ENCODE measurements around the gene PMP22.
"Not testable (repeated sequence)": the region's sequence is repeated elsewhere in the genome, so short reads cannot be mapped to it uniquely, and the experiment has no call there.

Gene PMP22

DNA sequence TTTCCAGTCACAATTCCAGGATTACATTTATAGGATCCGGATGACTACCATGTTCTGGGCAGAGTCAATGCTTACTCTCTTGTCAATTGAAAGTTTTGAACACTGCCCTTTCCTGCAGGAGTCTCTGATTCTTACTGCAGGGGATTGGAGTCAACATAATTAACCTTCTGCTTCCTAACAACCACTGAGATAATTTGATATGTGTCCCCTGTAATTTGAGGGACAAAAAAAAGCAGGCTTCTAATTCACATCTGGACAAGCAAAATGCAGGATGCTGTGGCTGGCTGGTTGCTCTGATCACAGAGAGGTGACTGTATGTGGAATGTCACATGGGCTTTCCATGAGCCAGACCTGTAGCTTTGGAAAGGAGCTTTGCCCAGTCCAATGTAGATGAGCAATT lies 54.9 kb downstream of the PMP22 start:
- DNase-seq (ENCODE audit: low read depth) = no peak

DNA sequence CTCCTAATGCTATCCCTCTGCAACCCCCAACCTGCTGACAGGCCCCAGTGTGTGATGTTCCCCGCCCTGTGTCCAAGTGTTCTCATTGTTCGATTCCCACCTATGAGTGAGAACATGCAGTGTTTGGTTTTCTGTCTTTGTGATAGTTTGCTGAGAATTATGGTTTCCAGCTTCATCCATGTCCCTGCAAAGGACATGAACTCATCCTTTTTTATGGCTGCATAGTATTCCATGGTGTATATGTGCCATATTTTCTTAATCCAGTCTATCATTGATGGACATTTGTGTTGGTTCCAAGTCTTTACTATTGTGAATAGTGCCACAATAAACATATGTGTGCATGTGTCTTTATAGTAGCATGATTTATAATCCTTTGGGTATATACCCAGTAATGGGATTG lies 62.1 kb downstream of the PMP22 start:
- DNase-seq (ENCODE audit: low read depth) = not testable (repeated sequence)

DNA sequence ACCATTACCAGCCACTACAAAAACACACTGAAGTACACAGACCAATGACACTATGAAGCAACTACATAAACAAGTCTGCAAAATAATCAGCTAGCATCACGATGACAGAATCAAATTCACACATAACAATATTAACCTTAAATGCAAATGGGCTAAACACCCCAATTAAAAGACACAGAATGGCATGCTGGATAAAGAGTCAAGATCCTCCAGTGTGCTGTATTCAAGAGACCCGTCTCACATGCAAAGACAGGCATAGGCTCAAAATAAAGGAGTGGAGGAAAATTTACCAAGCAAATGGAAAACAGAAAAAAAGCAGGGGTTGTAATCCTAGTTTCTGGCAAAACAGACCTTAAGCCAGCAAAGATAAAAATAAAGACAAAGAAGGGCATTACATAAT lies 64.6 kb downstream of the PMP22 start:
- not testable (repeated sequence) for DNase-seq (ENCODE audit: low read depth)

DNA sequence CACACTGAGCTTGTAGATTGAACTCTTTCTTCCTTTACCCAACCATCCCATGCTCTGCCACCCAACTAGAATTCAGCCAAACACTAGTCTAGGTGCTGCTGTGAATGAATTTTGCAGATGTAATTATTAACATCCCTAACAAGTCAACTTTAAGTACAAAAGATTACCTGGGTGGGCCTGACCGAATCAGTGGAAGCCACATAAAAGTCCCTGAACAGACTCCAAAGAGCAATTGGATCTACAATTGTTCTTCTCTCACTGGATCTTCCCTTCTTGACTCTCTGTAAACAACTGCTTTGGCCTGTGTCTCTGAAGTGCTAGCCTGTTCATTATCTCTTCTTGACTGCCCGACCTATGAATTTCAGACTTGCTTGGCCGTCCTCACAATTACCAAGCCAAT lies 67.9 kb downstream of the PMP22 start:
- no peak for DNase-seq (ENCODE audit: low read depth)

DNA sequence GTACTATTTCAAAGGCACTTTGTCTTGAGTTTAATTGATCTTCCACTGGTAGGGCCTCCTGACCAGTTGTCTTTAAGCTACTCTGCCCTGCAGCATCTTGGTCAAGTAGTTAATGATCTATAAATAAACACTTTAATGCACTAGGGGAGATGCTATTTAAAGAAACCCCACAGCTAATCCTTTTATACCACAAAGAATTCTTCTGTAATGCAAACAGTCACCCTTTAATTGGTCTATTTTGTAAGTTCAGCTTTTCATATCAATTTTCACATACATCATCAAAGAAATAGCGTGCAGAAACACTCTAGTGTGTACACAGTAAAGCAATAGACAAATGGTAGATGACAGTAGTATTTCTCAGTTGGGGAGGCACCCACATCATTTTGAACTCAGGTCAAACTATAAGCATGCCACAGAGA lies 70.3 kb downstream of the PMP22 start:
- DNase-seq (ENCODE audit: low read depth) = no peak

DNA sequence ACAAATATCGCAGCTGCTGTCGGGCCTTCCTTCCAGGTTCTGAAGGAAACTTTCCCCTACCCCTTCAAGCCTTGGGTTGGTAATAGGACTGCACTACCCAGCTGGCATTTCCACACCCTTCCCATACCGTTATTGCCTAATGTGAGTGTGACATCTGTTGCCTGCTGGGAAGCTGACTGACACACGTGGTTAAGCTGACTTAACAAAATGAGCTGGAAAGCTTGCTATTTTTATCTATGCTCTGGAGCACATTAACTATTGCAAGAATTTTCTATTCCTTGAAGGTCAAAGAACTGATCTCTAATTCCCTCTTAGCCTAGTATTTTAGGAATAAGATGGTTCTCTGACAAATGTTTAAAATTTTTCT lies 79.5 kb downstream of the PMP22 start:
- no peak for DNase-seq (ENCODE audit: low read depth)

DNA sequence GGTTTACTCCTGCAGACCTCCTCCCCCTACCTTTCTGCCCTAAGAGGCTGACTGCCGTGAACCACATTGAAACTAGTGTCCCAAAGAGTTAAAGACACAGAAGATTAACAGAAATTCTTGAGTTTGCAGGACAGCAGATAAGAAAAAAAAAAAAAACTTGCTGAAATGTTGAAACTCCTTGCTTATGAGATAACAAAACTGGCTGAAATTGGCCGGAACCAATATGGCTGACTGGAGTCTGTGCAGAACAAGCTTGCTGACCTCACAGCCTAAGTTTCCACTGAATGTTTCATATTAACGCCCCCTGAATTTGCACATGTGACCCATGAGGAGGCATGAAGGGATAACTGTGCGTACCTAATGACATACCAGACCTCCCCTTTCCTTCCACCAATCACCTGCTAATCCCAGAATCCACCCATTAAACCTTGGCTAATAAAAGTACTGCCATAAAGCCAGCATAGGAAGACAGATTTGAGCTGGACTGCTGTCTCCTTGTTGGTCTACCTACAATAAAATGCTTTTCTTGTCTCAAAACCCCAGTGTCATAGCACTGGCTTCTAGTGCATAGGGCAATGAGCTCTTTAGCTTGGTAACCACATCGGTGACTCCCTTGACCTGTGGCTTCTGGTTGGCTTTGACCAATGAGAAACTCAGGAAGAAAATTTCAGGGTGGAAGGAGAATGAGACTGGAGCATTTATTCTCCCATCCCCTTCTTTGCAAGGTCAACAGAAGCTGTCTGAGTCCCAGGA lies 80.1 kb downstream of the PMP22 start:
- DNase-seq (ENCODE audit: low read depth) = no peak

DNA sequence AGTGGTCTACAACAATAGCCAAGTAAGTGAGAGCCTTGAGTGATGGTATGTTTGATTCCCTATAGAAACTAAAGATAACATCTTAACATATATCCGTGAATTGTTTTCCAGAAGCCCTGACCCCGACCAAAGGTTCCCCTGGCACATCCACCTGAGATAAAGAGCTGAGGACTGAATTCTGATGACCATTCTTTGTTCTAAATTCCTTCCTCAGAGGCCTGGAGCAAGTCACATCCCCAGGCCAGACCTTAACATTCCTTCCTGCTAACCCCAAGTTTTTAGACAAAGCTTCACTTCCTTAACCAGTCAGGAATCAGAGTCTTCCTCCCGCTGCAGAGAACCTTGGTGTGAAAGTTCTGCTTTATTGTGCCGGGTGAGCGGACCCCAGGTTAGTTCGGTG lies 83.3 kb downstream of the PMP22 start:
- no peak for DNase-seq (ENCODE audit: low read depth)

DNA sequence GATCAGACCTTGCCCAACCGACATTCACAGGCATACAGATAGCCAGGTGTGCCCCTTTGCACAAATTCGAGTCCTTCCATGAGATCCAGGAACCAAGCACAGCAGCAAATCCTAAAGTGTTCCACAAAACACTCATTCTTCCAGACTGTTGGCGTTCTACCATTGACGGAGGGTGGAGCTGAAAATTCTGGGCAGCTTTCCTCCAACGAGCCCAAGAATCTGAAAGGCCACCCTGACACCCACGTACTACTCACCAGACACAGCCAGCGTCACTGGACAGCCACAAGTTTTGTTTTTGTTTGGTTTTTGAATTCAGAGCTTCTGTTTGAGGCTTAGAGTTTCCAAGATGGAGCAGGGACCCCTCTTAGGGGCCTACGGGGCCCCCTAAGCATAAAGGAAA lies 83.8 kb downstream of the PMP22 start:
- DNase-seq (ENCODE audit: low read depth) = no peak

DNA sequence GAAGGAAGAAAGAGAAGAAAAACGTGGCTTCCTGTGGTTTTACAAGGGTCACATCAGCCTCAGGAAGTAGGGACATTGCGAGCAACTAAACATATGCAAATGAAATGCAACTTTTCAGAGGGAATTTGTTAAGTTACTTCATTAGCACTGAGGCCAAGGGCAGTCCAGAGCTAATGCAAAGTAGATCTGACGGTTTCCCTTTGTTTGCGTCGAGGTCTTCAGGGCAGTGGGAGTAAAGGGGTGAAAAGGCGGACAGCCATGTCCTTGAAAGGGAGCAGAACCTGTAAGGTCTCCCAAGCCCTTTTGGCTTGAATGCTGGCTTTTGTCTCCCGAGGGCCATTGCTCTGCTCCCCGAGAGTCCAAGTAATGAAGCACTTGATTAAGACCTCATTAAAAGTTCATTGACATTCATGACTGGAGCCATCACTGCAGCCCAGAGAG lies 85.0 kb downstream of the PMP22 start:
- no peak for DNase-seq (ENCODE audit: low read depth)

Data from T-helper 22 cell (primary cell).